Activated T-helper 17 cell treated with anti-CD3 and anti-CD28 coated beads, Interleukin-2, amount 50 U/mL, for 72 hours (primary cell): ENCODE results near the gene ZMAT1. TPM values are rescaled to one million over a fixed set of nuclear protein-coding genes. Genes with fewer than 3 reads are reported as not detected.

ENCODE experiments used
- total RNA-seq, 2 donors: library from RNA; stranded (reverse); gene quantifications; one replicate each; pipeline ENCODE4 v1.2.3, GENCODE V29; 2022

ZMAT1 gene
- total RNA-seq, 2 donors from 2014 or later: 0.86 to 3.9 TPM

Other genes starting within 250 kb of the ZMAT1 start
- gene TCEAL2, start 193.7 kb upstream of the ZMAT1 start, total RNA-seq: under 1 TPM; 0.39 to 0.58 TPM
- gene TCEAL6, start 210.5 kb upstream of the ZMAT1 start, total RNA-seq: not detected
- 1 to 10 TPM; 2.4 to 3.4 TPM for gene BEX5, start 223.9 kb upstream of the ZMAT1 start, total RNA-seq